ENCODE measurements around the gene LRCH3. TPM values are rescaled to one million over a fixed set of nuclear protein-coding genes. Genes with fewer than 3 reads are reported as not detected.

LRCH3 gene
- total and polyA plus RNA-seq, 9 of the 15 experiments (the other 6 are each of a cell fraction or from before 2014, with no cell fraction given), result 4.6 to 75.3 (median 30.3) TPM

DNA sequence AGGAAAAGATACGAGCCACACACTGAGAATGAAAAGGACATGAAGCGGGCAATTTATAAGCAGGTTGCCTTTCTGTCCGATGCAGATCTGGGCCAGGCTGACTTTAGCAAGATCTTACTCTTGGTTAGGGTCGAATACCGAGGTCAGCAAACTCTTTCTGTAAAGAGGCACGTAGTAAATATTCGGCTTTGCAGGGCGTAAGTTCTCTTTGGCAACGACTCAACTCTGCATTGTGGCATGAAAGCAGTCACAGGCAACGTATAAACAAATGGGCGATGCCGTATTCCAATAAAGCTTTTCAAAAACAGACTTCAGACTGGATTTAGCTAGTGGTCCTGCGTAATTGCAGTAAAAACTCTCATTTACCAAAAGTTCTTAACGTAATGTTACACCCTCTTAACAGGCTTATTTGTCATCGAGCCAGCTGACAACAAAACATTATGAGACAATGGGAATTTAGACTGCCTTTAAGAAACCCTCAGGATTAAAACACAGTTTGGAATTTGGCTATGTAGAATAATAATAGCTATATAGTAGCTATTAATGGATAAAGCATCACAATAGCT, 145.8 kb downstream of the LRCH3 start (continued):
- TF ChIP-seq ZNF431 (CRISPR knock-in tag; IDR thresholded peaks at IDR 0.05) (no peak), ZNF740 (CRISPR knock-in tag; IDR thresholded peaks at IDR 0.05) (no peak), ZNF740 (tag; IDR thresholded peaks at IDR 0.05) (no peak), NUFIP1 (IDR thresholded peaks at IDR 0.05; ENCODE audit: partially characterized antibody) (no peak), ZNF41 (CRISPR knock-in tag; conservative IDR thresholded peaks at IDR 0.05) (no peak), ZZZ3 (IDR thresholded peaks at IDR 0.05) (no peak)
- TF ChIP-seq, protein P1, sequence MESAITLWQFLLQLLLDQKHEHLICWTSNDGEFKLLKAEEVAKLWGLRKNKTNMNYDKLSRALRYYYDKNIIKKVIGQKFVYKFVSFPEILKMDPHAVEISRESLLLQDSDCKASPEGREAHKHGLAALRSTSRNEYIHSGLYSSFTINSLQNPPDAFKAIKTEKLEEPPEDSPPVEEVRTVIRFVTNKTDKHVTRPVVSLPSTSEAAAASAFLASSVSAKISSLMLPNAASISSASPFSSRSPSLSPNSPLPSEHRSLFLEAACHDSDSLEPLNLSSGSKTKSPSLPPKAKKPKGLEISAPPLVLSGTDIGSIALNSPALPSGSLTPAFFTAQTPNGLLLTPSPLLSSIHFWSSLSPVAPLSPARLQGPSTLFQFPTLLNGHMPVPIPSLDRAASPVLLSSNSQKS (CRISPR knock-in tag; IDR thresholded peaks at IDR 0.05), result no peak

Small RNAs within 50 kb of the gene (small RNA-seq; reads per million reads assigned to genes)
- not detected for gene RNU6-858P

Other genes with a start within 250 kb of the LRCH3 start
- 0.29 TPM in 1 of 2 replicates, not detected in the other for gene BDH1, start 235.3 kb upstream of the LRCH3 start, total RNA-seq (2014; rRNA removed)
- 0.11 TPM in 1 of 2 replicates, not detected in the other for gene BDH1, start 235.3 kb upstream of the LRCH3 start, total RNA-seq (2014; rRNA removed; fragmentation: Illumina TruSeq; extraction: Trizol)
- gene BDH1, start 235.3 kb upstream of the LRCH3 start, total RNA-seq (2015; rRNA removed; fragmentation: Illumina TruSeq; extraction: Trizol), result 0.04 TPM in 1 of 2 replicates, not detected in the other
- gene BDH1, start 235.3 kb upstream of the LRCH3 start, total RNA-seq (2021), result 0.11 and 0.27 TPM in 2 replicates
- gene BDH1, start 235.3 kb upstream of the LRCH3 start, polyA plus RNA-seq (2011; rRNA removed), result 0.03 and 0.32 TPM in 2 replicates
- gene BDH1, start 235.3 kb upstream of the LRCH3 start, polyA plus RNA-seq (2014; fragmentation: Illumina TruSeq; extraction: Trizol), result 0.19 TPM in 1 of 2 replicates, not detected in the other
- gene BDH1, start 235.3 kb upstream of the LRCH3 start, polyA plus RNA-seq (2014; fragmentation: Nextera tagmentation; extraction: Ambion mirVana), result under 1 TPM; 0.13 to 0.89 TPM
- 0.07 and 0.69 TPM in 2 replicates for gene BDH1, start 235.3 kb upstream of the LRCH3 start, polyA plus RNA-seq (2014; rRNA removed)
- gene RUBCN, start 54.4 kb upstream of the LRCH3 start, total RNA-seq (2014; rRNA removed), result 12.8 and 17.5 TPM in 2 replicates
- 7.9 and 8.7 TPM in 2 replicates for gene RUBCN, start 54.4 kb upstream of the LRCH3 start, total RNA-seq (2014; rRNA removed; fragmentation: Illumina TruSeq; extraction: Trizol)
- gene RUBCN, start 54.4 kb upstream of the LRCH3 start, total RNA-seq (2015; rRNA removed; fragmentation: Illumina TruSeq; extraction: Trizol), result 9.3 and 10.0 TPM in 2 replicates
- gene RUBCN, start 54.4 kb upstream of the LRCH3 start, total RNA-seq (2021), result 24.0 and 24.4 TPM in 2 replicates
- 13.4 and 20.8 TPM in 2 replicates for gene RUBCN, start 54.4 kb upstream of the LRCH3 start, polyA plus RNA-seq (2011; rRNA removed)
- 13.4 and 14.2 TPM in 2 replicates for gene RUBCN, start 54.4 kb upstream of the LRCH3 start, polyA plus RNA-seq (2014; fragmentation: Illumina TruSeq; extraction: Trizol)
- 1 to 10 TPM; 8.4 to 9.3 TPM for gene RUBCN, start 54.4 kb upstream of the LRCH3 start, polyA plus RNA-seq (2014; fragmentation: Nextera tagmentation; extraction: Ambion mirVana)
- gene RUBCN, start 54.4 kb upstream of the LRCH3 start, polyA plus RNA-seq (2014; rRNA removed), result 11.8 and 11.9 TPM in 2 replicates
- 105 and 106 TPM in 2 replicates for gene FYTTD1, start 41.4 kb upstream of the LRCH3 start, total RNA-seq (2014; rRNA removed)
- 82.1 and 94.8 TPM in 2 replicates for gene FYTTD1, start 41.4 kb upstream of the LRCH3 start, total RNA-seq (2014; rRNA removed; fragmentation: Illumina TruSeq; extraction: Trizol)
- gene FYTTD1, start 41.4 kb upstream of the LRCH3 start, total RNA-seq (2015; rRNA removed; fragmentation: Illumina TruSeq; extraction: Trizol), result 67.5 and 77.6 TPM in 2 replicates
- gene FYTTD1, start 41.4 kb upstream of the LRCH3 start, total RNA-seq (2021), result 76.3 and 83.8 TPM in 2 replicates
- 53.4 and 64.9 TPM in 2 replicates for gene FYTTD1, start 41.4 kb upstream of the LRCH3 start, polyA plus RNA-seq (2011; rRNA removed)
- gene FYTTD1, start 41.4 kb upstream of the LRCH3 start, polyA plus RNA-seq (2014; fragmentation: Illumina TruSeq; extraction: Trizol), result 72.1 and 87.6 TPM in 2 replicates
- gene FYTTD1, start 41.4 kb upstream of the LRCH3 start, polyA plus RNA-seq (2014; fragmentation: Nextera tagmentation; extraction: Ambion mirVana), result 10 to 100 TPM; 35.7 to 47.5 TPM
- gene FYTTD1, start 41.4 kb upstream of the LRCH3 start, polyA plus RNA-seq (2014; rRNA removed), result 47.2 and 48.9 TPM in 2 replicates
- 998 and 1,475 TPM in 2 replicates for gene RPL35A, start 158.9 kb downstream of the LRCH3 start, total RNA-seq (2014; rRNA removed)
- 2,429 and 2,625 TPM in 2 replicates for gene RPL35A, start 158.9 kb downstream of the LRCH3 start, total RNA-seq (2014; rRNA removed; fragmentation: Illumina TruSeq; extraction: Trizol)
- gene RPL35A, start 158.9 kb downstream of the LRCH3 start, total RNA-seq (2015; rRNA removed; fragmentation: Illumina TruSeq; extraction: Trizol), result 1,966 and 2,155 TPM in 2 replicates
- 1,574 and 1,710 TPM in 2 replicates for gene RPL35A, start 158.9 kb downstream of the LRCH3 start, total RNA-seq (2021)
- 1,725 and 2,163 TPM in 2 replicates for gene RPL35A, start 158.9 kb downstream of the LRCH3 start, polyA plus RNA-seq (2011; rRNA removed)
- gene RPL35A, start 158.9 kb downstream of the LRCH3 start, polyA plus RNA-seq (2014; fragmentation: Illumina TruSeq; extraction: Trizol), result 2,519 and 2,591 TPM in 2 replicates
- 1,000 to 10,000 TPM; 2,367 to 2,942 TPM for gene RPL35A, start 158.9 kb downstream of the LRCH3 start, polyA plus RNA-seq (2014; fragmentation: Nextera tagmentation; extraction: Ambion mirVana)
- 2,582 and 2,839 TPM in 2 replicates for gene RPL35A, start 158.9 kb downstream of the LRCH3 start, polyA plus RNA-seq (2014; rRNA removed)
- gene LMLN, start 169.0 kb downstream of the LRCH3 start, total RNA-seq (2014; rRNA removed), result 3.8 and 6.0 TPM in 2 replicates
- gene LMLN, start 169.0 kb downstream of the LRCH3 start, total RNA-seq (2014; rRNA removed; fragmentation: Illumina TruSeq; extraction: Trizol), result 6.9 and 7.9 TPM in 2 replicates
- gene LMLN, start 169.0 kb downstream of the LRCH3 start, total RNA-seq (2015; rRNA removed; fragmentation: Illumina TruSeq; extraction: Trizol), result 5.1 and 6.0 TPM in 2 replicates
- 11.0 and 11.2 TPM in 2 replicates for gene LMLN, start 169.0 kb downstream of the LRCH3 start, total RNA-seq (2021)
- 15.9 and 16.7 TPM in 2 replicates for gene LMLN, start 169.0 kb downstream of the LRCH3 start, polyA plus RNA-seq (2011; rRNA removed)
- gene LMLN, start 169.0 kb downstream of the LRCH3 start, polyA plus RNA-seq (2014; fragmentation: Illumina TruSeq; extraction: Trizol), result 8.1 and 8.5 TPM in 2 replicates
- gene LMLN, start 169.0 kb downstream of the LRCH3 start, polyA plus RNA-seq (2014; fragmentation: Nextera tagmentation; extraction: Ambion mirVana), result 1 to 10 TPM; 2.2 to 2.7 TPM
- 8.5 and 12.5 TPM in 2 replicates for gene LMLN, start 169.0 kb downstream of the LRCH3 start, polyA plus RNA-seq (2014; rRNA removed)